ENCODE results near the gene MYMX. TPM values are rescaled to one million over a fixed set of nuclear protein-coding genes. Genes with fewer than 3 reads are reported as not detected.
A peak's percentile ranks its signal among the peaks of the same experiment; 100 is the strongest.

The MYMX gene
- total RNA-seq, 2 donors from 2014 or later = not detected

GRCh38 chr6:44201200-44201599 is 15.5 kb upstream of the MYMX start:
- Histone ChIP-seq H3K27me3 (replicated peaks; ENCODE audit: insufficient read depth) (no peaks in the 10 kb centered on the region), H3K9me3 (no peaks in the 10 kb centered on the region), H3K27ac (peak overlapping the region; percentile 31 to 68), H3K4me1 (replicated peaks) (no peaks in the 10 kb centered on the region), H3K4me3 (no peak overlapping the region), H3K36me3 (no peaks in the 10 kb centered on the region)
- TF ChIP-seq POLR2AphosphoS5 (IDR thresholded peaks at IDR 0.05) (no peak), CTCF (IDR thresholded peaks at IDR 0.05) (no peak), POLR2A (IDR thresholded peaks at IDR 0.05) (peak; percentile 16)
- no peak for DNase-seq (ENCODE audit: low spot score)
- WGBS = 34% methylated on average over 3 of the region's 3 CpGs
- intact Hi-C loops (cut with DNase I) = no loop called here

GRCh38 chr6:44201638-44202303 is 15.0 kb upstream of the MYMX start:
- H3K9me3 ChIP-seq = no peaks in the 10 kb centered on the region
- no peaks in the 10 kb centered on the region for H3K27me3 ChIP-seq (replicated peaks; ENCODE audit: insufficient read depth)
- TF ChIP-seq POLR2A (IDR thresholded peaks at IDR 0.05) = peak; percentile 29
- TF ChIP-seq POLR2AphosphoS5 (IDR thresholded peaks at IDR 0.05) = peak; percentile 53
- no peak for TF ChIP-seq CTCF (IDR thresholded peaks at IDR 0.05)
- WGBS = 62% methylated on average over 10 of the region's 11 CpGs
- intact Hi-C loops (cut with DNase I) = no loop called here
- no peaks in the 10 kb centered on the region for H3K4me1 ChIP-seq (replicated peaks)
- H3K36me3 ChIP-seq = no peaks in the 10 kb centered on the region
- peak overlapping the region; percentile 31 to 68 for H3K27ac ChIP-seq
- peak; percentile 73 for DNase-seq (ENCODE audit: low spot score)
- H3K4me3 ChIP-seq = no peak overlapping the region

GRCh38 chr6:44202332-44202971 is 14.3 kb upstream of the MYMX start:
- Histone ChIP-seq H3K4me1 (replicated peaks) (no peaks in the 10 kb centered on the region), H3K4me3 (no peak overlapping the region), H3K36me3 (no peaks in the 10 kb centered on the region), H3K9me3 (no peaks in the 10 kb centered on the region), H3K27me3 (replicated peaks; ENCODE audit: insufficient read depth) (no peaks in the 10 kb centered on the region), H3K27ac (no peak overlapping the region)
- WGBS = 89% methylated on average over 4 of the region's 4 CpGs
- intact Hi-C loops (cut with DNase I) = no loop called here
- DNase-seq (ENCODE audit: low spot score) = no peak
- no peak for TF ChIP-seq POLR2AphosphoS5 (IDR thresholded peaks at IDR 0.05)
- TF ChIP-seq POLR2A (IDR thresholded peaks at IDR 0.05) = no peak

- intact Hi-C loops (cut with DNase I) = no loop called here
- Histone ChIP-seq H3K36me3 (no peaks in the 10 kb centered on the region), H3K27me3 (replicated peaks; ENCODE audit: insufficient read depth) (no peaks in the 10 kb centered on the region), H3K4me1 (replicated peaks) (no peaks in the 10 kb centered on the region), H3K9me3 (no peaks in the 10 kb centered on the region), H3K27ac (no peak overlapping the region), H3K4me3 (no peak overlapping the region)
- DNase-seq (ENCODE audit: low spot score) = no peak
- no peak for TF ChIP-seq POLR2A (IDR thresholded peaks at IDR 0.05)
- TF ChIP-seq CTCF (IDR thresholded peaks at IDR 0.05) = no peak
- no peak for TF ChIP-seq POLR2AphosphoS5 (IDR thresholded peaks at IDR 0.05)
- 91% methylated on average over 11 of the region's 11 CpGs for WGBS
Observed at GRCh38 chr6:44202972-44203750, 13.6 kb upstream of the MYMX start.

- intact Hi-C loops (cut with DNase I) = no loop called here
- 77% methylated on average over 6 of the region's 6 CpGs for WGBS
- H3K27me3 ChIP-seq (replicated peaks; ENCODE audit: insufficient read depth) = no peaks in the 10 kb centered on the region
- no peaks in the 10 kb centered on the region for H3K36me3 ChIP-seq
- H3K27ac ChIP-seq = no peak overlapping the region
- H3K4me3 ChIP-seq = no peak overlapping the region
- no peaks in the 10 kb centered on the region for H3K9me3 ChIP-seq
- no peaks in the 10 kb centered on the region for H3K4me1 ChIP-seq (replicated peaks)
- no peak for TF ChIP-seq CTCF (IDR thresholded peaks at IDR 0.05)
- TF ChIP-seq POLR2A (IDR thresholded peaks at IDR 0.05) = no peak
- no peak for TF ChIP-seq POLR2AphosphoS5 (IDR thresholded peaks at IDR 0.05)
- DNase-seq (ENCODE audit: low spot score) = no peak
Observed at GRCh38 chr6:44203955-44204354, 12.8 kb upstream of the MYMX start.
